ENCODE results near the gene RAB3IP. TPM values are rescaled to one million over a fixed set of nuclear protein-coding genes. Genes with fewer than 3 reads are reported as not detected.
"Not testable (repeated sequence)": the region's sequence is repeated elsewhere in the genome, so short reads cannot be mapped to it uniquely, and the experiment has no call there.

The RAB3IP gene
- total RNA-seq, 1 donor from 2014 or later, result 14.1 TPM

DNA sequence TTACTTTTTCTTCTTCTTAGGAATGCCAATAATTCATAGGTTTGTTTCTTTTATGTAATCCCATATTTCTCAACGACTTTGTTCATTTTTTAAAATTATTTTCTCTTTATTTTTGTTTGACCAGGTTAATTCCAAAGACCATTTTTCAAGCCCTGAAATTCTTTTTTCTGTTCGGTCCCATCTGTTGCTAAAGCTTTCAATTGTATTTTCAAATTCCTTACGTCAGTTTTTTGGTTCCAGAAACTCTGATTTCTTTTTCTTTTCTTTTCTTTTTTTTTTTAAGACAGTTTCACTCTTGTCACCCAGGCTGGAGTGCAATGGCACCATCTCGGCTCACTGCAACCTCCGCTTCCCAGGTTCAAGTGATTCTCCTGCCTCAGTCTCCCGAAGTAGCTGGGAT, 27.6 kb downstream of the RAB3IP start:
- H3K27me3 Mint-ChIP-seq (ENCODE audit: unreplicated experiment), result peaks cover 8% of the 10 kb centered on the region
- H3K9me3 Mint-ChIP-seq (ENCODE audit: unreplicated experiment), result peaks cover 24% of the 10 kb centered on the region

DNA sequence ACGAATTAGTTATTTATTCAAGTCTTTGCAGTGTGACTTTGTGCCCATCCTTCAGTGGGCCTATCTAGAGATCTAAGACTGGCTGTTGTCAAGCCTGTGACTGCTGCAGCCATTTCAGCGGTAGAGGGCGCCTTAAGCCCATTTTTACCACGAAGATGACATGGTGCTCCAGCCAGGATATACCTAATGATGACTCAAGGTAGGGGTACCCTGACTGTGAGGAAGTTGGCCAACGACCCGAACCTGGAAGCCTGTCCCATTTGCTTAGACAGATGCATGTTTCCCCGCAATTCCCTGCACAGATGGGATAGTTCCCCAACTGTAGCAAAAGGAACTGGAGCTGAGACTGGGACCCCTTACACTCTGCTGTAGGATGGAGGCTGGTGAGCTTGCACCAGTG, 41.3 kb downstream of the RAB3IP start:
- no peak overlapping the region for H3K27ac Mint-ChIP-seq (ENCODE audit: unreplicated experiment)
- H3K4me3 Mint-ChIP-seq (ENCODE audit: unreplicated experiment), result no peak overlapping the region
- no peaks in the 10 kb centered on the region for H3K4me1 Mint-ChIP-seq (ENCODE audit: unreplicated experiment)
- TF ChIP-seq, protein P1, sequence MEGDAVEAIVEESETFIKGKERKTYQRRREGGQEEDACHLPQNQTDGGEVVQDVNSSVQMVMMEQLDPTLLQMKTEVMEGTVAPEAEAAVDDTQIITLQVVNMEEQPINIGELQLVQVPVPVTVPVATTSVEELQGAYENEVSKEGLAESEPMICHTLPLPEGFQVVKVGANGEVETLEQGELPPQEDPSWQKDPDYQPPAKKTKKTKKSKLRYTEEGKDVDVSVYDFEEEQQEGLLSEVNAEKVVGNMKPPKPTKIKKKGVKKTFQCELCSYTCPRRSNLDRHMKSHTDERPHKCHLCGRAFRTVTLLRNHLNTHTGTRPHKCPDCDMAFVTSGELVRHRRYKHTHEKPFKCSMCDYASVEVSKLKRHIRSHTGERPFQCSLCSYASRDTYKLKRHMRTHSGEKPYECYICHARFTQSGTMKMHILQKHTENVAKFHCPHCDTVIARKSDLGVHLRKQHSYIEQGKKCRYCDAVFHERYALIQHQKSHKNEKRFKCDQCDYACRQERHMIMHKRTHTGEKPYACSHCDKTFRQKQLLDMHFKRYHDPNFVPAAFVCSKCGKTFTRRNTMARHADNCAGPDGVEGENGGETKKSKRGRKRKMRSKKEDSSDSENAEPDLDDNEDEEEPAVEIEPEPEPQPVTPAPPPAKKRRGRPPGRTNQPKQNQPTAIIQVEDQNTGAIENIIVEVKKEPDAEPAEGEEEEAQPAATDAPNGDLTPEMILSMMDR (IDR thresholded peaks at IDR 0.05; ENCODE audit: unreplicated experiment), result no peak
- peaks cover 9% of the 10 kb centered on the region for H3K36me3 Mint-ChIP-seq (ENCODE audit: low read depth, unreplicated experiment)
- no peaks in the 10 kb centered on the region for H3K27me3 Mint-ChIP-seq (ENCODE audit: unreplicated experiment)
- peak; percentile 60 for DNase-seq (ENCODE audit: low spot score)
- H3K9me3 Mint-ChIP-seq (ENCODE audit: unreplicated experiment), result no peaks in the 10 kb centered on the region

More for the DNA sequence above, 27.6 kb downstream of the RAB3IP start:
- DNase-seq (ENCODE audit: low spot score), result no peak
- Mint-ChIP-seq H3K4me1 (ENCODE audit: unreplicated experiment) (no peaks in the 10 kb centered on the region), H3K36me3 (ENCODE audit: low read depth, unreplicated experiment) (peaks cover 63% of the 10 kb centered on the region), H3K27ac (ENCODE audit: unreplicated experiment) (no peak overlapping the region), H3K4me3 (ENCODE audit: unreplicated experiment) (no peak overlapping the region)
- TF ChIP-seq, protein P1 (IDR thresholded peaks at IDR 0.05; ENCODE audit: unreplicated experiment), result no peak

DNA sequence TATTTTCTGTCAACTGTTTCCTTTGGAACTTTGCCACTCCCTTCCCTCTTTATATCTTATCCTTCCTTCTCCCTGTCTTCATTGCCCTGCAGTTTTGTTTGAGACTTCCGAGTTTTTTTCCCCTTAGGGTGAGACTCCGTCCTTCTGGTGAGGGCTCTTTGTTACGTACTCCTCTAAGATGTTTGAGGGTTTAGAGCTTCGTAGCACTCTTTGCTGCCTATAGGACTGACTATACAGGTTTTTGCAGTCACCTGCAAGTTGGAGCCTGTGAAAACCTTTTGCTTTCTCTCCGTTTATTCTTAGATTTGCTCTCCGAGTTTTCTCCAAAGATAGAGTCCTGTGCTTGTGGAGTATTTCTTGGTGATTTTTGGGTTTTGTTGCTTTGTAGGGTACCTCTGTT, 44.7 kb downstream of the RAB3IP start:
- H3K27ac Mint-ChIP-seq (ENCODE audit: unreplicated experiment), result no peak overlapping the region

GRCh38 chr12:69789351-69789750, 50.7 kb downstream of the RAB3IP start:
- H3K27ac Mint-ChIP-seq (ENCODE audit: unreplicated experiment), result no peak overlapping the region
- no peaks in the 10 kb centered on the region for H3K27me3 Mint-ChIP-seq (ENCODE audit: unreplicated experiment)
- peaks cover 20% of the 10 kb centered on the region for H3K36me3 Mint-ChIP-seq (ENCODE audit: low read depth, unreplicated experiment)
- DNase-seq (ENCODE audit: low spot score), result no peak
- no peaks in the 10 kb centered on the region for H3K4me1 Mint-ChIP-seq (ENCODE audit: unreplicated experiment)
- no peaks in the 10 kb centered on the region for H3K9me3 Mint-ChIP-seq (ENCODE audit: unreplicated experiment)
- no peak overlapping the region for H3K4me3 Mint-ChIP-seq (ENCODE audit: unreplicated experiment)
- TF ChIP-seq, protein P1 (IDR thresholded peaks at IDR 0.05; ENCODE audit: unreplicated experiment), result no peak

More for the DNA sequence above, 44.7 kb downstream of the RAB3IP start:
- no peak overlapping the region for H3K4me3 Mint-ChIP-seq (ENCODE audit: unreplicated experiment)
- no peaks in the 10 kb centered on the region for H3K9me3 Mint-ChIP-seq (ENCODE audit: unreplicated experiment)
- H3K27me3 Mint-ChIP-seq (ENCODE audit: unreplicated experiment), result no peaks in the 10 kb centered on the region
- DNase-seq (ENCODE audit: low spot score), result no peak
- H3K36me3 Mint-ChIP-seq (ENCODE audit: low read depth, unreplicated experiment), result peaks cover 9% of the 10 kb centered on the region
- H3K4me1 Mint-ChIP-seq (ENCODE audit: unreplicated experiment), result no peaks in the 10 kb centered on the region
- TF ChIP-seq, protein P1 (IDR thresholded peaks at IDR 0.05; ENCODE audit: unreplicated experiment), result no peak

DNA sequence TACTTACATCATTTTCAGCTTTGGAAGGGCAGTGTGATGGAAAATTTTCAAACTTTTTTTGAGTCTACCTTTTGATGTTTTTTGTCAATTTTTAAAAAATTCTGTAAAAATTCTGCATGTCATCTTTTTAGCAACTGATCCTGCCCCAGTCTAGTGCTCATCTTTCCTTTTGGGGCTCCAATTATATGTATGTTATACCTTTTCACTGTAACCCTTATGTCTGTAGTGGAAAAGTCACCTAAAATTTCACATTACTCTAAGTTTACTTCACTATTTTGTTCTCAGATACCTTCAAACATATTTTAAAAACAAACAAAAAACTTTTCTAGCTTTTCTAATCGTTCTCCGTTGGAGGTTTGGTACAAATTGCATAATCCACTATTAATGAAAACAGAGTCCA, 53.9 kb downstream of the RAB3IP start:
- Mint-ChIP-seq H3K4me3 (ENCODE audit: unreplicated experiment) (no peak overlapping the region), H3K9me3 (ENCODE audit: unreplicated experiment) (no peaks in the 10 kb centered on the region), H3K27me3 (ENCODE audit: unreplicated experiment) (no peaks in the 10 kb centered on the region), H3K27ac (ENCODE audit: unreplicated experiment) (no peak overlapping the region), H3K36me3 (ENCODE audit: low read depth, unreplicated experiment) (peaks cover 30% of the 10 kb centered on the region), H3K4me1 (ENCODE audit: unreplicated experiment) (no peaks in the 10 kb centered on the region)
- DNase-seq (ENCODE audit: low spot score), result no peak
- TF ChIP-seq, protein P1 (IDR thresholded peaks at IDR 0.05; ENCODE audit: unreplicated experiment), result no peak

DNA sequence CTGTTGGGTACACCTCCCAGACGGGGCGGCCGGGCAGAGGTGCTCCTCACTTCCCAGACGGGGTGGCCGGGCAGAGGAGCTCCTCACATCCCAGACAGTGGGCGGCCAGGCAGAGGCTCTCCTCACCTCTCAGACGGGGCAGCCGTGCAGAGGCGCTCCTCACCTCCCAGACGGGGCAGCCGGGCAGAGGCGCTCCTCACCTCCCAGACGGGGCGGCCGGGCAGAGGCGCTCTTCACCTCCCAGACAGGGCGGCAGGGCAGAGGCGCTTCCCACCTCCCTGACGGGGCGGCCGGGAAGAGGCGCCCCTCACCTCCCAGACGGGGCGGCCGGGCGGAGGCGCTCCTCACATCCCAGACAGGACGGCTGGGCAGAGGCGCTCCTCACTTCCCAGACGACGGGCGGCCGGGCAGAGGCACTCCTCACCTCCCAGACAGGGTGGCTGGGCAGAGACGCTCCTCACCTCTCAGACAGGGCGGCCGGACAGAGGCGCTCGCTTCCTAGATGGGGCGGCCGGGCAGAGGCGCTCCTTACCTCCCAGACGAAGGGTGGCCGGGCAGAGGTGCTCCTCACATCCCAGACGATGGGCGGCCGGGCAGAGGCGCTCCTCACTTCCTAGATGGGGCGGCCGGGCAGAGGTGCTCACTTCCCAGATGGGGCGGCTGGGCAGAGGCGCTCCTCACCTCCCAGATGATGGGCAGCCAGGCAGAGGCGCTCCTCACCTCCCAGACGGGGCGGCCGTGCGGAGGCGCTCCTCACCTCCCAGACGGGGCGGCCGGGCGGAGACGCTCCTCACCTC, 68.6 kb downstream of the RAB3IP start:
- not testable (repeated sequence) for H3K4me3 Mint-ChIP-seq (ENCODE audit: unreplicated experiment); H3K4me1 Mint-ChIP-seq (ENCODE audit: unreplicated experiment); H3K27me3 Mint-ChIP-seq (ENCODE audit: unreplicated experiment); H3K27ac Mint-ChIP-seq (ENCODE audit: unreplicated experiment); DNase-seq (ENCODE audit: low spot score)
- Mint-ChIP-seq H3K9me3 (ENCODE audit: unreplicated experiment) (peaks cover 11% of the 10 kb centered on the region), H3K36me3 (ENCODE audit: low read depth, unreplicated experiment) (peaks cover 44% of the 10 kb centered on the region)

Measured in endothelial cell (in vitro differentiated cells).